Activated CD4-positive, alpha-beta memory T cell treated with anti-CD3 and anti-CD28 coated beads, Interleukin-2, amount 10 ng/mL, durations not matched to agents 7 days and 5 days (primary cell): ENCODE measurements around the gene CRIP2. TPM values are rescaled to one million over a fixed set of nuclear protein-coding genes. Genes with fewer than 3 reads are reported as not detected.
A peak's percentile ranks its signal among the peaks of the same experiment; 100 is the strongest.

Experiments used
- CTCF ChIA-PET: fragments of 350-600 bp; sonication (Branson Sonifier 250); formaldehyde crosslinking; loops from one replicate; lab custom pipeline; 2021; ENCODE audit warnings: antibody characterized with exemption, inconsistent platforms; lab: Charles Lee
- POLR2A ChIA-PET: fragments of 350-600 bp; sonication (Branson Sonifier 250); formaldehyde crosslinking; loops from one replicate; lab custom pipeline; 2021; ENCODE audit warnings: antibody characterized with exemption; lab: Charles Lee
- DNase-seq: peaks from one replicate; pipeline ENCODE4 v3.0.0-alpha.2; 2020
- H3K27ac Mint-ChIP-seq: one replicate; pipeline ENCODE4 v1.8.0; 2021; ENCODE audit warnings: mild to moderate bottlenecking, mixed read lengths
- H3K27me3 Mint-ChIP-seq: one replicate; pipeline ENCODE4 v1.8.0; 2021; ENCODE audit warnings: mixed read lengths
- H3K36me3 Mint-ChIP-seq: one replicate; pipeline ENCODE4 v1.8.0; 2021; ENCODE audit warnings: low read depth, mixed read lengths
- H3K4me1 Mint-ChIP-seq: one replicate; pipeline ENCODE4 v1.8.0; 2021; ENCODE audit warnings: mixed read lengths
- H3K4me3 Mint-ChIP-seq: one replicate; pipeline ENCODE4 v1.8.0; 2021; ENCODE audit warnings: mild to moderate bottlenecking, mixed read lengths
- H3K9me3 Mint-ChIP-seq: one replicate; pipeline ENCODE4 v1.8.0; 2021; ENCODE audit warnings: mixed read lengths
- total RNA-seq, 2 experiments: library from RNA; stranded (reverse); gene quantifications; one replicate each; pipeline ENCODE4 v1.2.3, GENCODE V29; 2021

Gene CRIP2
- total RNA-seq, 2 experiments from 2014 or later, result 1.8 to 1.9 TPM

GRCh38 chr14:105484069-105484996 is 9.7 kb downstream of the CRIP2 start:
- H3K27me3 Mint-ChIP-seq, result peaks cover 10% of the 10 kb centered on the region
- ChIA-PET CTCF (interaction anchor here (1.3 kb wide), 1 partner anchor 44 kb away, joined by 3 read pairs; no protein-coding TSS in a partner anchor), POLR2A (no interaction called here)
- DNase-seq, result peak; percentile 54
- peaks cover 16% of the 10 kb centered on the region for H3K36me3 Mint-ChIP-seq
- H3K4me1 Mint-ChIP-seq, result peaks cover 60% of the 10 kb centered on the region
- no peak overlapping the region for H3K4me3 Mint-ChIP-seq
- H3K27ac Mint-ChIP-seq, result peak overlapping the region; percentile 32
- no peaks in the 10 kb centered on the region for H3K9me3 Mint-ChIP-seq

GRCh38 chr14:105484997-105485393 is 10.4 kb downstream of the CRIP2 start:
- no peak overlapping the region for H3K27ac Mint-ChIP-seq
- no peak overlapping the region for H3K4me3 Mint-ChIP-seq
- H3K4me1 Mint-ChIP-seq, result peaks cover 61% of the 10 kb centered on the region
- no peaks in the 10 kb centered on the region for H3K9me3 Mint-ChIP-seq
- peaks cover 20% of the 10 kb centered on the region for H3K36me3 Mint-ChIP-seq
- CTCF ChIA-PET, result no interaction called here
- POLR2A ChIA-PET, result no interaction called here
- peaks cover 3% of the 10 kb centered on the region for H3K27me3 Mint-ChIP-seq
- no peak for DNase-seq

GRCh38 chr14:105485739-105486162 is 11.1 kb downstream of the CRIP2 start:
- Mint-ChIP-seq H3K4me3 (peak overlapping the region; percentile 92), H3K27ac (peak overlapping the region; percentile 78), H3K9me3 (no peaks in the 10 kb centered on the region), H3K4me1 (peaks cover 56% of the 10 kb centered on the region), H3K36me3 (peaks cover 20% of the 10 kb centered on the region), H3K27me3 (peaks cover 2% of the 10 kb centered on the region)
- CTCF ChIA-PET, result no interaction called here
- POLR2A ChIA-PET, result interaction anchor here (1.0 kb wide), 1 partner anchor 95 kb away, joined by 3 read pairs; no protein-coding TSS in a partner anchor
- DNase-seq, result peak; percentile 69

DNA sequence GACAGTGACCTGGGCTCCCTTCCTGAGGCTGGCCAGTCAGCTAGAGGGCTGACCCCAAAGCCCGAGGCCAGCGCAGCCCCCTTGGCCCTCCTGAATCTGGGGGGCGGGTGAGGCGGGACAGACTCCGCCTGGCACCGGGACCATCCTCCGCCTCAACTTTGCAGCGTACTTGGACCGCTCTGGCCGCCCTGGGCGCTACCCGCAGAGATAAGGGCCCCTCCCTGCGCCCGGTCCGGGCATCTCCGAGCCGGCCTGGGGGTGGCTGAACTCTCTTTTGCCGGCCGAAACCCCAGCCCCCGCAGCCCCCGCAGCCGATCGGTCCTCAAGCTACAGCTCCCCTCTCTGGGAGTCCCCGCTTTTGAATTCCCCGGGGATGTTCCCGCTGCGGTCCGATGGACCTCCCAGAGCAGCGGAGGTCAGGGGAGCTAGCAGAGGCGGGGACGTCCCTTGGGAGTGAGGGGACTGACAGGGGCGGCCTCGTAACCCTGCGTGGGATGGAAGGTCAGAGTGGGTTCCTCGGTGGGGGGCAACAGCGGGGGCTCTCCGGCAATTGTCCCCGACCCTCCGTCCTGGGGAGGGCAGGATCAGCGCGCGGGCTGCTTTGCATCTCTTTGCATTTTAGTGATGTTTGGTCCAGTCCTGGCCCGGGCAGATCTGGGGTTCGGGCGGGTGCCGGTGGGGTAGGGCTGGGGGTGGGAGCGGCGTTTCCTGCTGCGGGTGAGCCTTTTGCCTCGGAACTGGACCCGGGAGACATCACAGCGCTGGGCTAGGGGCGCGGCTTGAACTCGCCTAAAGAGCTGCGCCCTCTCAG is 11.7 kb downstream of the CRIP2 start, which contains the start of gene CRIP1:
Gene CRIP1, plus strand, starts transcription at position 724 of the 811 bp plus-strand sequence. CDS start 374 bp downstream, outside the sequence.
- no peak for DNase-seq
- POLR2A ChIA-PET, result interaction anchor here (1.0 kb wide), 1 partner anchor 96 kb away, joined by 3 read pairs; no protein-coding TSS in a partner anchor

GRCh38 chr14:105486974-105487448 is 12.4 kb downstream of the CRIP2 start:
- Mint-ChIP-seq H3K36me3 (peaks cover 20% of the 10 kb centered on the region), H3K27ac (peak overlapping the region; percentile 84), H3K27me3 (no peaks in the 10 kb centered on the region), H3K9me3 (no peaks in the 10 kb centered on the region), H3K4me1 (peaks cover 49% of the 10 kb centered on the region), H3K4me3 (peak overlapping the region; percentile 92)
- CTCF ChIA-PET, result no interaction called here
- peak; percentile 77 for DNase-seq
- POLR2A ChIA-PET, result interaction anchor here (1.0 kb wide), 1 partner anchor 96 kb away, joined by 3 read pairs; no protein-coding TSS in a partner anchor

More for the DNA sequence above, 11.7 kb downstream of the CRIP2 start, which contains the start of gene CRIP1:
- H3K36me3 Mint-ChIP-seq, result peaks cover 20% of the 10 kb centered on the region
- CTCF ChIA-PET, result no interaction called here
- no peaks in the 10 kb centered on the region for H3K9me3 Mint-ChIP-seq
- H3K27me3 Mint-ChIP-seq, result no peaks in the 10 kb centered on the region
- peak within 1 kb of the TSS; percentile 92 for H3K4me3 Mint-ChIP-seq
- peak within 1 kb of the TSS; percentile 89 for H3K27ac Mint-ChIP-seq
- peaks cover 50% of the 10 kb centered on the region for H3K4me1 Mint-ChIP-seq

DNA sequence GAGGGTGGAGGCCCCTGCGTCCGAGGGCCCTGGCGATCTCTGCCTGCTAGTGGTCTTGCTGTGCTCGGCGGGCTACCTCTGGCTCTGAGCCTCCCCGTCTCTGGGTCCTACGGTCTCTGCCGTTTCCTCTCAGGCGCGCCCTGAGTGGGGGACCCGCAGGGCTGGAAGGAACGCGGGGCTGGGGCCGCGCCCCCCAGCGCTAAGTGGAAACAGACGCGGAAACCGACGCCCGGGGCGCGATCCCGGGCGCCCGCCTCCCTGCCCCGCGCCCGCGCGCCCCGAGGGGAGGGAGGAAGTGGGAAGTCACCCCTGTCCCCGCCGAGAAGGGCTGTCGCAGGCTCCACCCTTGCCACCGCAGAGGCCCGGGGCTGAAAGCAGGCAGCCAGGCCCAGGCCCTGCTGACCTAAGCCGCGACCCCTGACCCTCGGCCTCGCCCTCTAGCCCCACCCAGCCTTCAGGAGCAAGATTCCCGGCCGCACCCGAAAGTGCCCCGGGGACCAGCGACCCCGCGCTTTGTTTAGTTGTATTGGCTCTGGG is 12.9 kb downstream of the CRIP2 start:
- H3K36me3 Mint-ChIP-seq, result peaks cover 20% of the 10 kb centered on the region
- H3K4me3 Mint-ChIP-seq, result peak overlapping the region; percentile 92
- no peaks in the 10 kb centered on the region for H3K27me3 Mint-ChIP-seq
- H3K4me1 Mint-ChIP-seq, result peaks cover 46% of the 10 kb centered on the region
- H3K27ac Mint-ChIP-seq, result peak overlapping the region; percentile 89
- ChIA-PET POLR2A (no interaction called here), CTCF (no interaction called here)
- DNase-seq, result peak; percentile 81
- no peaks in the 10 kb centered on the region for H3K9me3 Mint-ChIP-seq

DNA sequence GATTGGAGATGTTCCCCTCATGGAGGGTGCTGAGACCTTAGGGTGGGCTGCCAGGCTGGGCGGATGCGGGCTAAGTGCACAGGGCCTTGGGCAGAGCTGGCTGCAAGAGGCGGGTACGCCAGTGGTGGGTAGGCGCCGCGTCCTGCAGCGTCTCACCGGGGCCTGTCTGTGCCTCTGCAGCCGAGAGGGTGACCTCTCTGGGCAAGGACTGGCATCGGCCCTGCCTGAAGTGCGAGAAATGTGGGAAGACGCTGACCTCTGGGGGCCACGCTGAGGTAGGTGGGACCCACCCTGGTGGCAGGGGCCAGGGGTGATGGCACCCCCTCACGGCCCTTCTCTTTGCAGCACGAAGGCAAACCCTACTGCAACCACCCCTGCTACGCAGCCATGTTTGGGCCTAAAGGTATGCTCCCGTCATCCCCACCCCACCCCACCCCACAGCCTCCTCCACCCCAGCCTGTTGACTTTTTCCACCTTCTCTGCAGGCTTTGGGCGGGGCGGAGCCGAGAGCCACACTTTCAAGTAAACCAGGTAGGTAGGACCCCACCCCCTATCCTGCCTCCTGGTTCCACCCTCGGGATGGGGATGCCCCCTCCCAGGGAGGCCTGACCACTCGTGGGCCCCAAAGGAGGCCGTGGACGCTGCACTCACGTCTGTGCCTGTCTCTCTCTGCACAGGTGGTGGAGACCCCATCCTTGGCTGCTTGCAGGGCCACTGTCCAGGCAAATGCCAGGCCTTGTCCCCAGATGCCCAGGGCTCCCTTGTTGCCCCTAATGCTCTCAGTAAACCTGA is 13.6 kb downstream of the CRIP2 start:
- H3K36me3 Mint-ChIP-seq, result peaks cover 20% of the 10 kb centered on the region
- DNase-seq, result peak; percentile 52
- no peaks in the 10 kb centered on the region for H3K27me3 Mint-ChIP-seq
- H3K9me3 Mint-ChIP-seq, result no peaks in the 10 kb centered on the region
- H3K27ac Mint-ChIP-seq, result peak overlapping the region; percentile 93
- H3K4me3 Mint-ChIP-seq, result peak overlapping the region; percentile 92
- CTCF ChIA-PET, result interaction anchor here (1.6 to 5.3 kb wide), 3 partner anchors 7 to 115 kb away, joined by 4 to 112 read pairs (median 81); no protein-coding TSS in a partner anchor
- H3K4me1 Mint-ChIP-seq, result peaks cover 41% of the 10 kb centered on the region
- POLR2A ChIA-PET, result no interaction called here

GRCh38 chr14:105488781-105489541 is 14.3 kb downstream of the CRIP2 start:
- H3K36me3 Mint-ChIP-seq, result peaks cover 23% of the 10 kb centered on the region
- POLR2A ChIA-PET, result interaction anchor here (0.8 to 5.1 kb wide), 11 partner anchors 7 to 174 kb away, joined by 3 to 85 read pairs (median 7); partner anchors contain the start of genes MTA1, PACS2 and TEX22
- DNase-seq, result no peak
- peak overlapping the region; percentile 93 for H3K27ac Mint-ChIP-seq
- no peaks in the 10 kb centered on the region for H3K9me3 Mint-ChIP-seq
- peak overlapping the region; percentile 92 for H3K4me3 Mint-ChIP-seq
- CTCF ChIA-PET, result interaction anchor here (0.5 to 5.3 kb wide), 20 partner anchors 8 to 504 kb away, joined by 3 to 112 read pairs (median 6); partner anchors contain the start of genes BRF1, BTBD6 and GPR132
- H3K27me3 Mint-ChIP-seq, result no peaks in the 10 kb centered on the region
- H3K4me1 Mint-ChIP-seq, result peaks cover 43% of the 10 kb centered on the region

GRCh38 chr14:105489542-105490266 is 15.1 kb downstream of the CRIP2 start:
- Mint-ChIP-seq H3K4me3 (peak overlapping the region; percentile 92), H3K4me1 (peaks cover 36% of the 10 kb centered on the region), H3K9me3 (no peaks in the 10 kb centered on the region), H3K27me3 (no peaks in the 10 kb centered on the region), H3K27ac (peak overlapping the region; percentile 93), H3K36me3 (peaks cover 23% of the 10 kb centered on the region)
- CTCF ChIA-PET, result interaction anchor here (0.5 to 5.3 kb wide), 22 partner anchors 8 to 505 kb away, joined by 3 to 112 read pairs (median 5); partner anchors contain the start of genes BRF1, BTBD6 and GPR132
- DNase-seq, result peak; percentile 90
- POLR2A ChIA-PET, result interaction anchor here (0.8 to 5.1 kb wide), 15 partner anchors 8 to 189 kb away, joined by 3 to 85 read pairs (median 6); partner anchors contain the start of genes BRF1, MTA1, PACS2 and TEX22

DNA sequence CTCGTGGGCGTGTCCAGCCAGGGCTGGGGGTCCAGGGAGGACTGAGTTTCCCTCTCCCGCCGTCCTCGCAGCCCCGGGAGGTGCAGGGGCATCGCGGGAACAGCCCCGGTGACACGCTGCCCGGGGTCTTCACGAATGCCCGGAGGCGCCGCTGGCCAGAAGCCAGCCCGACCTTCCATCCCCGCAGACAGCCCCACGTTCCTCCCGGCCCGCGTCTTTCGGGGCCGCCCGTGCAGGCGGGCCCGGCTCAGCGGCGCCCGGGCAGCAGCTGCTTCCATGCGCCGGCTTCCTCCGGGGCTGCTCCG is 15.6 kb downstream of the CRIP2 start:
- peaks cover 34% of the 10 kb centered on the region for H3K4me1 Mint-ChIP-seq
- ChIA-PET POLR2A (interaction anchor here (0.8 to 5.1 kb wide), 14 partner anchors 9 to 424 kb away, joined by 3 to 85 read pairs (median 6); partner anchors contain the start of genes BRF1, GPR132, MTA1 and PACS2), CTCF (interaction anchor here (0.6 to 5.3 kb wide), 20 partner anchors 9 to 425 kb away, joined by 3 to 112 read pairs (median 6); partner anchors contain the start of genes BRF1, BTBD6 and GPR132)
- no peak for DNase-seq
- H3K36me3 Mint-ChIP-seq, result peaks cover 23% of the 10 kb centered on the region
- peak overlapping the region; percentile 92 for H3K4me3 Mint-ChIP-seq
- no peaks in the 10 kb centered on the region for H3K27me3 Mint-ChIP-seq
- H3K9me3 Mint-ChIP-seq, result no peaks in the 10 kb centered on the region
- no peak overlapping the region for H3K27ac Mint-ChIP-seq
